ENCODE measurements around the gene RABGAP1L. TPM values are rescaled to one million over a fixed set of nuclear protein-coding genes. Genes with fewer than 3 reads are reported as not detected.

RABGAP1L gene
- total and polyA plus RNA-seq, 2 donors (not counting 3 experiments of a cell fraction or from before 2014, with no cell fraction given), result 6.4 to 22.2 TPM

DNA sequence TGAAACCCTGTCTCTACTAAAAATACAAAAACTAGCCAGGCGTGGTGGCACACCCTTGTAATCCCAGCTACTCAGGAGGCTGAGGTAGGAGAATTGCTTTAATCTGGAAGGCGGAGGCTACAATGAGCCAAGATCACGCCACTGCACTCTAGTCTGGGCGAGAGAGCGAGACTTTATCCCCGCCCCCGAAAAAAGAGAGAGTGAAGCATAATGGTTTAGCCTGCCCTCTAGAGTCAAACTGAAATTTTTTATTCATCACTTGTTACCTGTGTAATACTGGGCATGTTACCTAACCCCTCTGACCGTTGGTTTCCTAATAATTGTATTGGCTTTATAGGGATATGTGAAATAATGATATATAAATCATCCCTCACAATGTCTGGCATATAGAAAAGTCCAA, 307.3 kb downstream of the RABGAP1L start:
- no peak for FAIRE-seq
- Histone ChIP-seq H3K27me3 (ENCODE audit: control insufficient read depth in 2 of 2, insufficient read depth in 2 of 2, low read length in 2 of 2) (no peaks in the 10 kb centered on the region), H3K9ac (replicated peaks; ENCODE audit: extremely low read depth, insufficient read depth, low read length) (no peak overlapping the region), H3K4me2 (ENCODE audit: insufficient read depth, low read length) (no peak overlapping the region), H3K4me3 (replicated peaks in 1 of 3; ENCODE audit: insufficient read depth in 1 of 3, low read depth in 1 of 3, low read length in 3 of 3) (no peak overlapping the region), H3K9me3 (replicated peaks; ENCODE audit: control insufficient read depth, insufficient read depth, low read length) (no peaks in the 10 kb centered on the region), H3K4me1 (ENCODE audit: control insufficient read depth, extremely low read depth, insufficient read depth, low read length) (no peaks in the 10 kb centered on the region), H3K79me2 (ENCODE audit: control insufficient read depth, insufficient read depth, low read length) (no peaks in the 10 kb centered on the region), H4K20me1 (replicated peaks; ENCODE audit: control insufficient read depth, extremely low read depth, insufficient read depth, low read length) (no peaks in the 10 kb centered on the region), H2AFZ (ENCODE audit: low read depth, low read length) (no peak overlapping the region), H3K27ac (ENCODE audit: insufficient read depth, low read depth, low read length) (no peak overlapping the region), H3K9me1 (replicated peaks; ENCODE audit: control insufficient read depth, extremely low read depth, insufficient read depth, low read length) (no peaks in the 10 kb centered on the region), H3K36me3 (ENCODE audit: control insufficient read depth in 2 of 2, extremely low read depth in 1 of 2, insufficient read depth in 2 of 2, low read length in 2 of 2) (no peaks in the 10 kb centered on the region)
- POLR2A ChIA-PET, result no interaction called here
- CTCF ChIA-PET, result interaction anchor here (1.2 kb wide), 1 partner anchor 14 kb away, joined by 3 read pairs; no protein-coding TSS in a partner anchor
- DNase-seq (ENCODE audit: low read depth, low spot score), result no peak
- dilution Hi-C loops (cut with MboI; ENCODE audit: extremely low pct_ligation_motif_present, low sequenced_read_pairs), result no loop called here
- TF ChIP-seq EZH2 (IDR thresholded peaks at IDR 0.05; ENCODE audit: borderline replicate concordance, low read depth, low read length, severe bottlenecking), result no peak
- TF ChIP-seq JUN (IDR thresholded peaks at IDR 0.05; ENCODE audit: borderline replicate concordance, insufficient read depth, insufficient read length, low read depth), result no peak
- TF ChIP-seq, protein P1, sequence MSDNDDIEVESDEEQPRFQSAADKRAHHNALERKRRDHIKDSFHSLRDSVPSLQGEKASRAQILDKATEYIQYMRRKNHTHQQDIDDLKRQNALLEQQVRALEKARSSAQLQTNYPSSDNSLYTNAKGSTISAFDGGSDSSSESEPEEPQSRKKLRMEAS (IDR thresholded peaks at IDR 0.05; ENCODE audit: insufficient read depth, insufficient read length), result no peak
- TF ChIP-seq POLR2AphosphoS5 (IDR thresholded peaks at IDR 0.05; ENCODE audit: insufficient read depth, low read depth, low read length), result no peak
- no peak for TF ChIP-seq MYC (IDR thresholded peaks at IDR 0.05; ENCODE audit: low read depth, low read length)
- no peak for TF ChIP-seq POLR2A (IDR thresholded peaks at IDR 0.05; ENCODE audit: low read depth, low read length)
- TF ChIP-seq CTCF (IDR thresholded peaks at IDR 0.05; ENCODE audit: extremely low read depth in 1 of 2, insufficient read depth in 1 of 2, low read depth in 1 of 2, low read length in 2 of 2), result no peak
- TF ChIP-seq GATA2 (IDR thresholded peaks at IDR 0.05; ENCODE audit: insufficient read depth, insufficient read length, low read depth, low read length), result no peak
- TF ChIP-seq FOS (IDR thresholded peaks at IDR 0.05; ENCODE audit: borderline replicate concordance, insufficient read depth, low read length), result no peak
- BruUV-seq (replicated peaks), result no TSS peak
- intact Hi-C loops (cut with micrococcal nuclease), result no loop called here

All from endothelial cell of umbilical vein (primary cell).